Measurements from ENCODE around the gene SLC25A31.

Gene SLC25A31

DNA sequence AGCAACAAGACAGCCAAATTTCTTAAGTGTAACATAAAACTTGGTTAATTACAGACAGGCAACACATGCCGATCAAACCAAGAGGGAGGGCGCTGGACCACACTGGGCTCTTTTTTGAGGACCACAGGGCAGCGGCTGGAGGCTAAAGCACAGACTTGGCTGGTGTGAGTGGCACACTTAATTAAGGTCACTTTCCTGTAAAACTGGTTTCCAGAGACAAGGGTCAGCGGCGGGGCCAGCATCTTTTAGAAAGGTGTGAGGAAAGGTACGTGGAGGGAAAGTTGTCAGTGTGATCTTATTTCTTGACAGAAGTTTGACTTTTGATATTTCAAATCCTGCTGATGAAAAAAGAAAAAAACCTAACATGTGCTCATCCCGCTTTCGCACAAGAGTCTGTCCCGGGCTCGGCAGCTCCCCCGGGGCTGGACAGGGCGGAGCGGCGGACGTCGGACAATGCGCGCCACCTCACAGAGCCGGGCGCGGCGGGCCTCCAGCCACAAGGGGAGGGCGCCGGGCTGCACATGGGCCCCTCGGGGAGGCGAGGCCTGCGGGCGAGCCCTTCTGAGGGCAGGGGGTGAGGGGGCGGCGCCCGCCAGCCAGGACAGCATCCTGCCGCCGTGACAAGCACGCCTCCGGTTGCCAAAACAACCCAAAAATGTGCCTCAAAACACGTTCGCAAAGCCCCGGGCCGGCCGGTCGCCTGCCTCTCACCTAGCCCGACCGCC, 51.3 kb downstream of the SLC25A31 start:
- Histone ChIP-seq H2BK15ac (ENCODE audit: low read length) (no peak overlapping the region), H3K23ac (ENCODE audit: low read depth, low read length, poor library complexity) (peak overlapping the region; percentile 67), H3K4me2 (ENCODE audit: insufficient read depth, low read length, poor library complexity, severe bottlenecking) (peak overlapping the region; percentile 97), H2BK12ac (ENCODE audit: low read length) (no peak overlapping the region), H2AK5ac (ENCODE audit: low read depth, low read length) (peak overlapping the region; percentile 57), H3K4me1 (ENCODE audit: control insufficient read depth in 2 of 2, insufficient read depth in 1 of 2, low read depth in 1 of 2, low read length in 2 of 2) (peaks cover 3 to 7% of the 10 kb centered on the region in 2 donors), H4K8ac (ENCODE audit: low read depth, low read length) (peak overlapping the region; percentile 23), H3K14ac (ENCODE audit: low read length) (no peak overlapping the region), H3K36me3 (replicated peaks in 1 of 2; ENCODE audit: control insufficient read depth in 2 of 2, insufficient read depth in 2 of 2, low read length in 2 of 2) (no peaks in the 10 kb centered on the region), H3K27ac (replicated peaks; ENCODE audit: low read length) (no peak overlapping the region), H3K9ac (ENCODE audit: low read depth, low read length, poor library complexity) (peak overlapping the region; percentile 85), H2BK5ac (ENCODE audit: low read length) (no peak overlapping the region), H3K9me3 (replicated peaks in 1 of 2; ENCODE audit: control insufficient read depth in 2 of 2, insufficient read depth in 1 of 2, low read depth in 1 of 2, low read length in 2 of 2) (no peaks in the 10 kb centered on the region), H3K4ac (ENCODE audit: low read length) (no peak overlapping the region), H3K4me3 (ENCODE audit: low read length in 2 of 2) (peak overlapping the region; percentile 83), H2AFZ (ENCODE audit: low read length) (peak overlapping the region; percentile 90), H3K27me3 (ENCODE audit: control insufficient read depth in 3 of 3, insufficient read depth in 3 of 3, low read depth in 1 of 3, low read length in 3 of 3) (peaks cover 0 to 25% (median 0%) of the 10 kb centered on the region in 3 experiments), H2BK120ac (ENCODE audit: low read depth, low read length) (peak overlapping the region; percentile 74), H4K91ac (ENCODE audit: low read depth, low read length, poor library complexity) (peak overlapping the region; percentile 40), H3K79me1 (ENCODE audit: low read depth, low read length) (no peaks in the 10 kb centered on the region), H3K18ac (ENCODE audit: low read length) (peak overlapping the region; percentile 98)
- WGBS, 2 donors (ENCODE audit: extremely low coverage in 2 of 2, insufficient read length in 2 of 2, insufficient replicate concordance in 1 of 2), result no CpG with 5 or more reads among the region's 43 CpGs
- peak; percentile 12 for DNase-seq (ENCODE audit: low spot score)

DNA sequence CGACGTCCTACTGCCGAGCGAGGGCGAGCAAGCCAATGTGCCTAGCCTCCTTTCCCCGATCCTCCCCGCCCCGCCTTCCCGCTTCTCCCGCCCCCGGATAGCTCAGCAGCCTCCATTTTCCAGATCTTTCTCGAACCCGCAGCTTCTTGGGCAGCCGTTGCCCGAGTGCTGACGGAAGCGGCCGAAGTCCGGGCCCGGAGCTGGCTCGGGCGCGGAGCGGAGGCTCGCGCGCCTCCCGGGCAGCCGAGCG, 51.8 kb downstream of the SLC25A31 start:
- Histone ChIP-seq H2BK12ac (ENCODE audit: low read length) (no peak overlapping the region), H4K8ac (ENCODE audit: low read depth, low read length) (no peak overlapping the region), H3K4ac (ENCODE audit: low read length) (no peak overlapping the region), H3K36me3 (replicated peaks in 1 of 2; ENCODE audit: control insufficient read depth in 2 of 2, insufficient read depth in 2 of 2, low read length in 2 of 2) (no peaks in the 10 kb centered on the region), H3K18ac (ENCODE audit: low read length) (peak overlapping the region; percentile 98), H4K91ac (ENCODE audit: low read depth, low read length, poor library complexity) (peak overlapping the region; percentile 40), H3K23ac (ENCODE audit: low read depth, low read length, poor library complexity) (peak overlapping the region; percentile 67), H2BK15ac (ENCODE audit: low read length) (no peak overlapping the region), H3K79me1 (ENCODE audit: low read depth, low read length) (no peaks in the 10 kb centered on the region), H3K4me1 (ENCODE audit: control insufficient read depth in 2 of 2, insufficient read depth in 1 of 2, low read depth in 1 of 2, low read length in 2 of 2) (peaks cover 3 to 7% of the 10 kb centered on the region in 2 donors), H3K14ac (ENCODE audit: low read length) (no peak overlapping the region), H3K4me2 (ENCODE audit: insufficient read depth, low read length, poor library complexity, severe bottlenecking) (peak overlapping the region; percentile 97), H3K4me3 (ENCODE audit: low read length in 2 of 2) (peak overlapping the region; percentile 83), H3K27ac (replicated peaks; ENCODE audit: low read length) (no peak overlapping the region), H2BK120ac (ENCODE audit: low read depth, low read length) (peak overlapping the region; percentile 74), H2AK5ac (ENCODE audit: low read depth, low read length) (peak overlapping the region; percentile 57), H3K9me3 (replicated peaks in 1 of 2; ENCODE audit: control insufficient read depth in 2 of 2, insufficient read depth in 1 of 2, low read depth in 1 of 2, low read length in 2 of 2) (no peaks in the 10 kb centered on the region), H2BK5ac (ENCODE audit: low read length) (no peak overlapping the region), H3K27me3 (ENCODE audit: control insufficient read depth in 3 of 3, insufficient read depth in 3 of 3, low read depth in 1 of 3, low read length in 3 of 3) (peaks cover 0 to 25% (median 0%) of the 10 kb centered on the region in 3 experiments), H3K9ac (ENCODE audit: low read depth, low read length, poor library complexity) (peak overlapping the region; percentile 85), H2AFZ (ENCODE audit: low read length) (peak overlapping the region; percentile 90)
- DNase-seq (ENCODE audit: low spot score), result peak; percentile 75
- no CpG with 5 or more reads among the region's 30 CpGs for WGBS, 2 donors (ENCODE audit: extremely low coverage in 2 of 2, insufficient read length in 2 of 2, insufficient replicate concordance in 1 of 2)

DNA sequence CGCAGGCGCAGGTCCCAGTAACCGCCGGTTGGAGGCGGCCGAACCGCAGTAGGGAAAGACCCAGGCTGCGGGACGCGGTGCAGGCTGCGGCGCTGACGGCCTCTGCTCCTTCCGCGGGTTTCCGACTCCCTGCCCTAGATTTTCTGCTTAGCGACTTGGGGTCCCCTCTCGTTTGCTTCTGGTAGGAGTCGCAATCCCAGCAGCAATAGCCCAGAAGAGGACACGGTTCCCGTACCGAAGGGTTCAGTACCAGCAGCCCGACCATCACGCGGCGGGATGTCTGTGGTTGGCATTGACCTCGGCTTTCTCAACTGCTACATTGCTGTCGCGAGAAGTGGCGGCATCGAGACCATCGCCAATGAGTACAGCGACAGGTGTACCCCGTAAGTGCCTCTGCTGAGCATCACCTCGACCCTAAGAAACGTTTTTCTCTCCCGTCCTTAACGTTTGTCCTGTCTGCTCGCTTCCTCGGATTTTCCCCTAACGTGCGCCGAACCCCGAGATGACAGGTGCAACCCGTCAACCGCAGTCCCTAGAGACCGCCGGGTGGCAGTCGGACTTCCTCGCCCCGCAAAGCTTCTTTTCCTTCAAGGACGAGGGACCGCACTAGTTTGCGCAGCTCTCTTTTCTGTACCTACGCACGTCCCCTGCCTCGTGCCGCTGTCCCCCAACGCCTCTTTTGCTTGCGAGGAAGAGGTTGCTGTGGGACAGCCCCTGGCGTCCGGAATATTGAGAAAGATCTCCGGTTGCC, 52.2 kb downstream of the SLC25A31 start, which contains the start of gene HSPA4L:
HSPA4L (plus strand) TSS at position 48 of the 751 bp plus-strand sequence; CDS start at position 277, 229 bp downstream.
- Histone ChIP-seq H3K18ac (ENCODE audit: low read length) (peak within 1 kb of the TSS; percentile 98), H3K27me3 (ENCODE audit: control insufficient read depth in 3 of 3, insufficient read depth in 3 of 3, low read depth in 1 of 3, low read length in 3 of 3) (peaks cover 0 to 25% (median 0%) of the 10 kb centered on the region in 3 experiments), H4K8ac (ENCODE audit: low read depth, low read length) (peak within 1 kb of the TSS; percentile 23), H3K36me3 (replicated peaks in 1 of 2; ENCODE audit: control insufficient read depth in 2 of 2, insufficient read depth in 2 of 2, low read length in 2 of 2) (no peaks in the 10 kb centered on the region), H3K14ac (ENCODE audit: low read length) (no peak within 1 kb of the TSS), H2BK5ac (ENCODE audit: low read length) (no peak within 1 kb of the TSS), H3K4me1 (ENCODE audit: control insufficient read depth in 2 of 2, insufficient read depth in 1 of 2, low read depth in 1 of 2, low read length in 2 of 2) (peaks cover 2 to 7% of the 10 kb centered on the region in 2 donors), H3K79me1 (ENCODE audit: low read depth, low read length) (no peaks in the 10 kb centered on the region), H4K91ac (ENCODE audit: low read depth, low read length, poor library complexity) (peak within 1 kb of the TSS; percentile 40), H2AK5ac (ENCODE audit: low read depth, low read length) (peak within 1 kb of the TSS; percentile 57), H3K4me2 (ENCODE audit: insufficient read depth, low read length, poor library complexity, severe bottlenecking) (peak within 1 kb of the TSS; percentile 97), H3K27ac (replicated peaks; ENCODE audit: low read length) (no peak within 1 kb of the TSS), H3K4ac (ENCODE audit: low read length) (no peak within 1 kb of the TSS), H2BK120ac (ENCODE audit: low read depth, low read length) (peak within 1 kb of the TSS; percentile 74), H3K23ac (ENCODE audit: low read depth, low read length, poor library complexity) (peak within 1 kb of the TSS; percentile 67), H3K9me3 (replicated peaks in 1 of 2; ENCODE audit: control insufficient read depth in 2 of 2, insufficient read depth in 1 of 2, low read depth in 1 of 2, low read length in 2 of 2) (no peaks in the 10 kb centered on the region), H3K4me3 (ENCODE audit: low read length in 2 of 2) (peak within 1 kb of the TSS; percentile 83), H2AFZ (ENCODE audit: low read length) (peak within 1 kb of the TSS; percentile 90), H3K9ac (ENCODE audit: low read depth, low read length, poor library complexity) (peak within 1 kb of the TSS; percentile 85), H2BK12ac (ENCODE audit: low read length) (no peak within 1 kb of the TSS), H2BK15ac (ENCODE audit: low read length) (no peak within 1 kb of the TSS)
- no CpG with 5 or more reads among the region's 63 CpGs for WGBS, 2 donors (ENCODE audit: extremely low coverage in 2 of 2, insufficient read length in 2 of 2, insufficient replicate concordance in 1 of 2)
- DNase-seq (ENCODE audit: low spot score), result peak; percentile 32
